Measurements from ENCODE around the gene GRN. TPM values are rescaled to one million over a fixed set of nuclear protein-coding genes. Genes with fewer than 3 reads are reported as not detected.

The GRN gene
- total RNA-seq (2021; fragmentation: NEBNext Ultra II Directional; extraction: Animal tissue kit (Norgen Biotek cat#: 25700)) = 108 and 117 TPM in 2 replicates
- 387 and 526 TPM in 2 replicates for polyA plus RNA-seq (2011; rRNA removed)
- polyA plus RNA-seq (2011; cell fraction: cytosol; rRNA removed) = 143 TPM
- 360 TPM for polyA plus RNA-seq (2011; cell fraction: nucleus; rRNA removed)
- 137 to 183 TPM (median 169 TPM) in 4 replicates for polyA plus RNA-seq (2012, experiment 1 of 2)
- polyA plus RNA-seq (2012, experiment 2 of 2) = 165 TPM
- polyA plus RNA-seq (2013, experiment 1 of 2) = 258 TPM
- polyA plus RNA-seq (2013, experiment 2 of 2) = 236 TPM
- polyA minus RNA-seq (2011; rRNA and poly(A)+ RNA removed) = 66.1 and 115 TPM in 2 replicates
- polyA minus RNA-seq (2011; cell fraction: cytosol; rRNA and poly(A)+ RNA removed) = 135 TPM
- polyA minus RNA-seq (2011; cell fraction: nucleus; rRNA and poly(A)+ RNA removed) = 88.4 TPM
- long read RNA-seq, experiment 1, transcript GRN-201 (13 exons, 2,342 nt) = major isoform, 36 of 152 reads
- long read RNA-seq, experiment 1, partial matches to known transcripts = 100 of 152 reads
- long read RNA-seq, experiment 1, other reads (novel, unspliced or antisense) = 16 of 152 reads
- long read RNA-seq, experiment 2, transcript GRN-201 (13 exons, 2,342 nt) = major isoform, 75 of 89 reads
- long read RNA-seq, experiment 2, partial matches to known transcripts = 5 of 89 reads
- long read RNA-seq, experiment 2, other reads (novel, unspliced or antisense) = 9 of 89 reads

GRCh38 chr17:44344939-44345453 is at the start of gene GRN:
TSS of gene GRN (plus strand) at chr17:44345302. CDS start at chr17:44349165, 3,863 bp downstream.
- Histone ChIP-seq H3K56ac (replicated peaks; ENCODE audit: insufficient read length, low read depth, low read length) (no peak within 1 kb of the TSS), H3K23ac (ENCODE audit: insufficient read length) (no peak within 1 kb of the TSS), H2BK15ac (ENCODE audit: low read length) (no peak within 1 kb of the TSS), H3K4ac (replicated peaks; ENCODE audit: insufficient read length, low read depth, low read length) (no peak within 1 kb of the TSS), H4K5ac (ENCODE audit: insufficient read length, low read depth, low read length) (no peak within 1 kb of the TSS), H2BK5ac (ENCODE audit: low read depth, low read length) (0 out of 2 replicates have a peak within 1 kb of the TSS, but pooled peaks have one; percentile 19), H3K79me2 (ENCODE audit: control insufficient read depth in 1 of 2, insufficient read depth in 2 of 2, low read length in 2 of 2) (peaks cover 0 to 3% of the 10 kb centered on the region in 2 experiments; a peak in 1 of 4 replicates), H2AK5ac (ENCODE audit: low read depth, low read length) (0 out of 2 replicates have a peak within 1 kb of the TSS, but pooled peaks have one; percentile 24), H3K9me3 (ENCODE audit: insufficient read depth in 2 of 2, low read depth in 1 of 2, low read length in 1 of 2) (no peaks in the 10 kb centered on the region), H3K4me1 (replicated peaks in 1 of 4; ENCODE audit: control insufficient read depth in 3 of 4, insufficient read depth in 4 of 4, low read length in 3 of 4) (peaks cover 0 to 2% (median 0%) of the 10 kb centered on the region in 4 experiments; a peak in 3 of 7 replicates), H3K27me3 (replicated peaks in 1 of 4; ENCODE audit: control insufficient read depth in 3 of 4, extremely low read depth in 1 of 4, insufficient read depth in 3 of 4, low read length in 3 of 4) (peaks cover 0 to 3% (median 0%) of the 10 kb centered on the region in 4 experiments; a peak in 3 of 7 replicates), H4K8ac (ENCODE audit: extremely low read depth, insufficient read depth, low read length) (no peak within 1 kb of the TSS), H3K27ac (ENCODE audit: low read depth, low read length) (0 out of 2 replicates have a peak within 1 kb of the TSS, but pooled peaks have one; percentile 16), H2BK20ac (ENCODE audit: low read length) (no peak within 1 kb of the TSS), H3K18ac (ENCODE audit: extremely low read depth, low read length) (no peak within 1 kb of the TSS), H3K9ac (replicated peaks in 1 of 4; ENCODE audit: extremely low read depth in 1 of 4, low read depth in 3 of 4, low read length in 3 of 4) (peak within 1 kb of the TSS in 3 of 4 experiments; percentile 20 to 38 (median 34); a peak in 5 of 7 replicates), H2BK120ac (replicated peaks; ENCODE audit: low read depth, low read length) (no peak within 1 kb of the TSS), H2BK12ac (ENCODE audit: low read depth, low read length) (0 out of 2 replicates have a peak within 1 kb of the TSS, but pooled peaks have one; percentile 27), H3K36me3 (ENCODE audit: control insufficient read depth in 2 of 4, insufficient read depth in 4 of 4, low read length in 3 of 4) (no peaks in the 10 kb centered on the region), H3K14ac (ENCODE audit: insufficient read length) (no peak within 1 kb of the TSS), H3K4me2 (ENCODE audit: insufficient read depth in 1 of 2, low read depth in 2 of 2, low read length in 2 of 2) (peak within 1 kb of the TSS; percentile 62 to 90), H4K20me1 (replicated peaks in 1 of 2; ENCODE audit: control insufficient read depth in 1 of 2, insufficient read depth in 2 of 2, low read length in 2 of 2) (peaks cover 0 to 13% of the 10 kb centered on the region in 2 experiments), H3K4me3 (ENCODE audit: extremely low read depth in 1 of 4, insufficient read depth in 2 of 4, low read depth in 3 of 4, low read length in 4 of 4) (peak within 1 kb of the TSS; percentile 52 to 95 (median 78)), H4K91ac (replicated peaks; ENCODE audit: insufficient read length, low read length) (no peak within 1 kb of the TSS), H3K79me1 (ENCODE audit: low read depth, low read length) (no peaks in the 10 kb centered on the region), H2AFZ (ENCODE audit: low read length) (no peak within 1 kb of the TSS), H3K23me2 (ENCODE audit: low read depth, low read length) (peaks cover 4% of the 10 kb centered on the region; the same call in 1 of the 2 replicates)
- POLR2A ChIA-PET (ENCODE audit: partially characterized antibody) = interaction anchor here (0.6 to 3.4 kb wide), 15 partner anchors 8 to 196 kb away, joined by 3 to 21 read pairs (median 3); partner anchors contain the start of genes SLC25A39 and UBTF
- DNase-seq (ENCODE audit: low read depth in 1 of 2, low spot score in 2 of 2) (peak; percentile 89 to 92), FAIRE-seq (peak; percentile 93)
- 1% methylated on average over 26 of the region's 26 CpGs; no CpG with 5 or more reads in 1 of the 2 experiments for WGBS, 2 experiments (ENCODE audit: extremely low coverage in 1 of 2, insufficient coverage in 1 of 2, insufficient read length in 1 of 2, insufficient replicate concordance in 2 of 2, low coverage in 1 of 2, low lambda C conversion rate in 2 of 2, missing lambda C conversion rate in 1 of 2)
- CTCF ChIA-PET (ENCODE audit: partially characterized antibody) = interaction anchor here (0.7 to 3.6 kb wide), 29 partner anchors 10 to 400 kb away, joined by 3 to 70 read pairs (median 6); partner anchors contain the start of gene SLC25A39
- TF ChIP-seq HDAC2 (IDR thresholded peaks at IDR 0.05; ENCODE audit: borderline replicate concordance in 1 of 2, low read depth in 2 of 2, low read length in 2 of 2) (peak in 1 of 2 experiments; percentile 52; a peak in 1 of 4 replicates), TEAD4 (IDR thresholded peaks at IDR 0.05; ENCODE audit: low read depth, low read length) (peak; percentile 87), SIN3A (conservative IDR thresholded peaks at IDR 0.05 in 1 of 2, IDR thresholded peaks at IDR 0.05 in 1 of 2; ENCODE audit: low read depth in 1 of 2, low read length in 2 of 2) (peak; percentile 97 to 99), JUND (IDR thresholded peaks at IDR 0.05; ENCODE audit: low read length) (no peak), SRF (IDR thresholded peaks at IDR 0.05; ENCODE audit: low read depth, low read length) (0 out of 2 replicates have a peak, but pooled peaks have one; percentile 29), MAFK (IDR thresholded peaks at IDR 0.05; ENCODE audit: low read depth, low read length) (no peak), NANOG (IDR thresholded peaks at IDR 0.05; ENCODE audit: insufficient read depth, low read depth, low read length, poor library complexity, severe bottlenecking) (no peak), KDM1A (IDR thresholded peaks at IDR 0.05; ENCODE audit: borderline replicate concordance, low read length) (no peak)
